Bronchial epithelial cell (primary cell): ENCODE data around the gene PSTPIP1. TPM values are rescaled to one million over a fixed set of nuclear protein-coding genes. Genes with fewer than 3 reads are reported as not detected.

Experiments
- DNase-seq: peaks from one replicate; pipeline ENCODE4 v3.0.0-alpha.2; 2010; ENCODE audit warnings: low read depth
- FAIRE-seq: peaks from 2 replicates; lab custom pipeline; 2011; peaks lifted over from hg19 to GRCh38; lab: Jason Lieb, UNC
- H3K27me3 ChIP-seq: 2 replicates; pipeline ENCODE4 v1.5.1; 2011; ENCODE audit warnings: low read length; ENCODE audit not compliant: control insufficient read depth, insufficient read depth
- H3K36me3 ChIP-seq: 2 replicates; pipeline ENCODE4 v1.5.1; 2011; ENCODE audit warnings: low read length; ENCODE audit not compliant: control insufficient read depth, insufficient read depth
- H3K4me3 ChIP-seq: 2 replicates; pipeline ENCODE4 v1.5.1; 2011; ENCODE audit warnings: mild to moderate bottlenecking, low read depth, low read length, control low read depth
- CTCF ChIP-seq: IDR thresholded peaks from 2 replicates; pipeline ENCODE4 v1.5.1; 2011; ENCODE audit warnings: mild to moderate bottlenecking, moderate library complexity, low read length, control low read depth, inconsistent platforms; ENCODE audit not compliant: insufficient read depth, severe bottlenecking
- total RNA-seq: library from RNA; depleted of rRNA; stranded (reverse); fragments of >200 nt; gene quantifications from 2 replicates; pipeline ENCODE4 v1.2.1, GENCODE V29; 2014

Gene PSTPIP1
- total RNA-seq, 1 donor from 2014 or later, result not detected

- Histone ChIP-seq H3K27me3 (no peaks in the 10 kb centered on the region), H3K36me3 (peaks cover 3% of the 10 kb centered on the region), H3K4me3 (no peak overlapping the region)
- no peak for TF ChIP-seq CTCF
- DNase-seq (no peak), FAIRE-seq (no peak)
Measured at GRCh38 chr15:77042955-77043920, 48.3 kb downstream of the PSTPIP1 start.

- no peak overlapping the region for H3K4me3 ChIP-seq
Measured at GRCh38 chr15:77044228-77045042, 49.5 kb downstream of the PSTPIP1 start.

GRCh38 chr15:77045985-77046384 lies 51.1 kb downstream of the PSTPIP1 start:
- no peak for TF ChIP-seq CTCF
- Histone ChIP-seq H3K36me3 (peaks cover 3% of the 10 kb centered on the region), H3K4me3 (no peak overlapping the region), H3K27me3 (no peaks in the 10 kb centered on the region)
- no peak for FAIRE-seq
- no peak for DNase-seq

More at GRCh38 chr15:77044228-77045042, 49.5 kb downstream of the PSTPIP1 start:
- Histone ChIP-seq H3K36me3 (peaks cover 3% of the 10 kb centered on the region), H3K27me3 (no peaks in the 10 kb centered on the region)
- FAIRE-seq (peak; percentile 72), DNase-seq (no peak)
- no peak for TF ChIP-seq CTCF

- no peak overlapping the region for H3K4me3 ChIP-seq
- no peak for DNase-seq
- H3K36me3 ChIP-seq, result peaks cover 3% of the 10 kb centered on the region
- no peaks in the 10 kb centered on the region for H3K27me3 ChIP-seq
- no peak for FAIRE-seq
- TF ChIP-seq CTCF, result no peak
Measured at GRCh38 chr15:77046704-77047412, 51.9 kb downstream of the PSTPIP1 start.

GRCh38 chr15:77048135-77048876 lies 53.4 kb downstream of the PSTPIP1 start:
- FAIRE-seq, result no peak
- Histone ChIP-seq H3K4me3 (no peak overlapping the region), H3K36me3 (peaks cover 3% of the 10 kb centered on the region), H3K27me3 (no peaks in the 10 kb centered on the region)
- TF ChIP-seq CTCF, result no peak
- no peak for DNase-seq
